Tibial nerve (tissue), 4 donors: Measurements from ENCODE around the gene ADGRL3.

ENCODE experiments used
- CTCF ChIP-seq, 5 experiments: fragments of 200-600 bp in 3 of 5; fragments of 450-650 bp in 2 of 5; sonication (generic) in 3 of 5; IDR thresholded peaks; one replicate each; pipeline ENCODE4 v1.5.1; 2016 to 2019; ENCODE audit warnings: antibody characterized with exemption in 5 of 5, mild to moderate bottlenecking in 3 of 5, moderate library complexity in 2 of 5
- EP300 ChIP-seq, 2 donors: sonication (generic); formaldehyde crosslinking; IDR thresholded peaks; one replicate each; pipeline ENCODE4 v1.6.1; 2017; ENCODE audit warnings: antibody characterized with exemption in 2 of 2, mild to moderate bottlenecking in 1 of 2
- POLR2A ChIP-seq, 2 donors: fragments of 450-650 bp; IDR thresholded peaks; one replicate each; pipeline ENCODE4 v1.6.1; 2017; ENCODE audit warnings: antibody characterized with exemption in 2 of 2, mild to moderate bottlenecking in 2 of 2, moderate library complexity in 2 of 2

GRCh38 chr4:61783050-61783449 is 582.9 kb downstream of the ADGRL3 start:
- no peak for TF ChIP-seq POLR2A (IDR thresholded peaks at IDR 0.05)
- no peak for TF ChIP-seq CTCF (IDR thresholded peaks at IDR 0.05)
- no peak for TF ChIP-seq EP300 (IDR thresholded peaks at IDR 0.05)
